ENCODE results near the gene POLDIP3. TPM values are rescaled to one million over a fixed set of nuclear protein-coding genes. Genes with fewer than 3 reads are reported as not detected.
A peak's percentile ranks its signal among the peaks of the same experiment; 100 is the strongest.

Gene POLDIP3
- total and polyA plus RNA-seq, 8 donors: 21.6 to 60.8 (median 34.8) TPM

GRCh38 chr22:42649246-42650099 is 34.8 kb upstream of the POLDIP3 start, which contains the start of gene CYB5R3:
TSS of gene CYB5R3 (minus strand) at chr22:42649392. CDS start at chr22:42649315, 77 bp downstream.
- Histone ChIP-seq H3K27ac (peak within 1 kb of the TSS; percentile 93 to 98 (median 96)), H3K4me1 (peaks cover 45 to 56% (median 50%) of the 10 kb centered on the region in 4 donors), H3K4me3 (peak within 1 kb of the TSS; percentile 80 to 97 (median 92)), H3K9me3 (no peaks in the 10 kb centered on the region), H3K36me3 (no peaks in the 10 kb centered on the region), H3K27me3 (no peaks in the 10 kb centered on the region)
- DNase-seq: peak; percentile 86 to 94
- 11 to 26% (median 22%) methylated on average over 26 to 81 of the region's 81 CpGs for WGBS, 5 donors
- TF ChIP-seq CTCF (IDR thresholded peaks at IDR 0.05): no peak
- no peak for TF ChIP-seq EP300 (IDR thresholded peaks at IDR 0.05)
- TF ChIP-seq POLR2A (IDR thresholded peaks at IDR 0.05): peak in 1 of 4 donors; percentile 14
- peak in 2 of 3 donors; percentile 27 to 43 for TF ChIP-seq POLR2AphosphoS5 (IDR thresholded peaks at IDR 0.05)
- intact Hi-C loops (cut with DNase I; ENCODE audit: low total_unique reads): no loop called here

- 1 to 3% (median 1%) methylated on average over 25 to 49 of the region's 49 CpGs for WGBS, 5 donors
- H3K27ac ChIP-seq: peak overlapping the region; percentile 93 to 98 (median 96)
- H3K9me3 ChIP-seq: no peaks in the 10 kb centered on the region
- DNase-seq: peak; percentile 79 to 88
- TF ChIP-seq EP300 (IDR thresholded peaks at IDR 0.05): no peak
- no peak for TF ChIP-seq CTCF (IDR thresholded peaks at IDR 0.05)
- TF ChIP-seq POLR2A (IDR thresholded peaks at IDR 0.05): peak in 1 of 4 donors; percentile 16
- peak in 2 of 3 donors; percentile 38 to 69 for TF ChIP-seq POLR2AphosphoS5 (IDR thresholded peaks at IDR 0.05)
- no peaks in the 10 kb centered on the region for H3K27me3 ChIP-seq
- H3K4me1 ChIP-seq: peaks cover 53 to 58% (median 57%) of the 10 kb centered on the region in 4 donors
- intact Hi-C loops (cut with DNase I; ENCODE audit: low total_unique reads): no loop called here
- H3K36me3 ChIP-seq: no peaks in the 10 kb centered on the region
- peak overlapping the region; percentile 80 to 97 (median 92) for H3K4me3 ChIP-seq
Measured at GRCh38 chr22:42648368-42649245, 33.9 kb upstream of the POLDIP3 start.

GRCh38 chr22:42648017-42648367 is 33.3 kb upstream of the POLDIP3 start:
- H3K4me3 ChIP-seq: peak overlapping the region; percentile 80 to 97 (median 92)
- TF ChIP-seq POLR2AphosphoS5 (IDR thresholded peaks at IDR 0.05) (no peak), POLR2A (IDR thresholded peaks at IDR 0.05) (no peak), CTCF (IDR thresholded peaks at IDR 0.05) (no peak), EP300 (IDR thresholded peaks at IDR 0.05) (no peak)
- intact Hi-C loops (cut with DNase I; ENCODE audit: low total_unique reads): no loop called here
- no peaks in the 10 kb centered on the region for H3K9me3 ChIP-seq
- peaks cover 60 to 64% (median 62%) of the 10 kb centered on the region in 4 donors for H3K4me1 ChIP-seq
- no peaks in the 10 kb centered on the region for H3K36me3 ChIP-seq
- WGBS, 5 donors: 32 to 44% (median 42%) methylated on average over 4 of the region's 4 CpGs
- no peaks in the 10 kb centered on the region for H3K27me3 ChIP-seq
- peak overlapping the region; percentile 93 to 98 (median 96) for H3K27ac ChIP-seq
- DNase-seq: no peak
